ENCODE data around the gene TMEM119.
"Not testable (repeated sequence)": the region's sequence is repeated elsewhere in the genome, so short reads cannot be mapped to it uniquely, and the experiment has no call there.

Gene TMEM119

DNA sequence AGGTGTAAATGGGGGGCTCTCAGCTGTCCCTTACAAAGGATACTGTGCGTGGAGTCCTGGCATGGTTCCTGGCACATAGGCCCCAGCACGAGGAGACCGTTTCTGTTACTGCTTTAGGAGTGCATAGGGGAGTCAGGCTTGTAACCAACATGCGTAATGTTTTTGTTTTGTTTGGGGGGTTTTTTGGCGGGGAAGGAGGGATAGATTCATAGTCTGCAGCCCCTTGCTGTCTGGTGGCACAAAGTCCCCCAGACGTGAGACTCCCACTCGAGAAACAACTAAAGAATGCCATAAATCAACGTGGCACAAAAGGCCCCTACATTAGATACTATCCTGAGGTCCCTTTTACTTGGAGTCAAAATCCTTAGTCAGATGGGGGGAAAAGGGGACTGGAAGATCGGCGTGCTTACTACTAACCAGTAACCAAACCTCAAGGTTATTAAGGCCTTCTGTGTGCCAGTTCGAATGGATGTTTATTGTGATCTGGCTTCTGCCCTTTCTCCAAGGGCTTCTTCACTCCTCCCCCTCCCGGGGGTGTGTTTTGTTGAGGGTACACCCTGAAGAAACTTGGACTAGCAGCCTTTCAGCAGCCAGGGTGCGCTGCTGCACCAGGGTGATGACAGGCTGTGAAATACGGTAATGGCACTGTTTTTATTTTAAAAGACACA is 34.6 kb downstream of the TMEM119 start:
- peak; percentile 90 for DNase-seq

DNA sequence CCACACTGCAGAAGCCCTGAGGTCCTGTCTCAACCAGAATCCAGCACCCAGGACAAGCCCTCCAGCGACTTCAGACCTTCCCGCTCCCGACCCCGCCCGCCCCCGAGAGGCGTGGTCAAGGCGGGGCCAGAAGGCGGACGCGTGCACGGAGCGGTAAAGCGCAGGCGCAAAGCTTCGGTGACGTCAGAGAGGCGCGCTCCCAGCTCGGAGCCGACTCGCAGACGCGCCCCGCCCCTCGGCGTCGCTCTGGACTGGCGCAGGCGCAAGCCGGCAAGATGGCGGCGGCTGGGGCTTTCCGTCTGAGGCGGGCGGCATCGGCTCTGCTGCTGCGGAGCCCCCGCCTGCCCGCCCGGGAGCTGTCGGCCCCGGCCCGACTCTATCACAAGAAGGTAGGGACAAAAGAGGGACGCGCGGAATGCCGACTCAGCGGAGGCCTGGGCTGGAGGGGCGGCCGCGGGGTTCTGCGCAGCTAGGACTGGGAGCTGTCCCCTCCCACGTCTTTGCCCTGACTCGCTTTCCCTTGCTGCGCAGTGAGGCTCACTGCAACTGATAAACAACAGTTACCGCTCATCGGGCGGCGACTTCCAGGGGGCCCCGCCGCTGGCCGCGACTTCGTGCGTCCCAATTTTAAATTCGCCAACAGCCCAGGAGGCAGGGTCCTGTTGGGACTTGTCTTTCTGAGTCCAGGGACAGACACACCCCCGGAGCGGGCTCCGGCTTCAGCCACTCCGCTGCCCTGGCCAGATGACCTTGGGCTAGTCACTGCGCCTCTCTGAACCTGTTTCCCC is 35.3 kb downstream of the TMEM119 start, which contains the start of gene ISCU:
Gene ISCU, plus strand, starts transcription at position 249 of the 788 bp plus-strand sequence. Its CDS starts 27 bp downstream, at position 276.
- peak; percentile 98 for DNase-seq

DNA sequence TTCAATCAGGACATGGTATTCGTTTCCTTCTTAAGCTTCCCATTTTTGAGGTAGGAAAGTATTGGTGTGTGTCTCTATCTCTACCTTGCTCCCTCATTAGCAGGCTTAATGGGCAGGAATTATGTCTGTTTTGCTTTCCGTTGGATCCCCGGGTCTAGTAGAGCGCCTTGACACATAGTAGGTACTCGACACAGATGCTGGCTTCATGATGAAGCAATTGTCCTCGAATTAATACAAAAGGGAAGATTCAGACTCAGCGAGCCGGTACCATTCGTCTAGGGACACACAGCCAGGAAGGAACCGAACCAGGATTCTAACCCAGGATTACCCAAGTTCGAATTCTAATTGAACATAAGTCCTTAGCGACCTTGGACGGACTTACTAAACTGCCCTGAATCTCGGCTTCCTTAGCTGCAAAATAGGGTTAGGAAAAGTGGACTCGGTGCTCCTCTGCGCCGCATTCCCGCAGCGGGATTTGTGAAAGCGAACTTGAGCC is 36.0 kb downstream of the TMEM119 start:
- DNase-seq, result no peak

DNA sequence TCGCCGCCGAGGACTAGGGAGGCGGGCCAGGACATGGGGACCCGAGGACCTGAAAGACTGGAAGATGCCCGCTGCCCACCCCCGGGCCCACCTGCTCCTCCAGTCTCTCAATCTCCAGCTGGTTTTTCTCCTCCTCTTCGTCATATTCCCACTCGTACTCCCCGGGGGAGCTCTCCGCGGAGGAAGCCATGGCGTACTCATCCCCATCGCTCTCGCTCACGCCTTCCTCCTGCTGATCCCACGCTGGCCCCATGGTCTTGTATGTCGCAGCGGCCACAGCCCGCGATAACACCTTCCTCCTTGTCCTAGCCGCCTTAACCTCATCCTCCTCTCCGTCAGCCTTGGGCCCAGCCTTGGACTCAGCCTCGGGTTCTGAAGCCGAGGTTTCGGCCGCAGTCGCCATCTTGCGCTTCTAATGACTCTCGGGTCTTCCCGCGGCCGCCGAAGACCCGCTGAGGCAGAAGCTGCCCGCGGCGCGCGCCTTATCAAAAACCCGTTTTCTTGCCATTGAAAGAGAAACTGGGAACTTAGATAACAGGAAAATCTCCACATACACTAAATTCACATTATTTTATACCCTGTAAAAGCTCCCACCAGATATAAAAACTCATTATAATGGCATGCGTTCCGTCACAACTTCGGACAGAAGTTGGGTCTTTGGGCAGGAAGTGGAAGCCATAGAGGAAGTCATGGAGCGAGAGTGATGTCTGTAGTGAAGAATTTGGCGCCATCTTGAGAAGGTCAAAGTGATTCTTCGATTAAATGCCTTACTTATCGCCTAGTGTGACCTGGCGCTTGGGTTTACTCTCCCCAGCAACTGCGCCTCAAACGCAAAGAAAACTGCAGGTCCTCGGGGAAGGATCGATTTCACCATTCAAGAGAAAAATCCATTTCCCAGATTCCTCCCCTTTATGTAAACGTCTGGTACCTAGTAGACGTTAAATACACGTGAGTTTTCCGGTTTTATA is 36.8 kb downstream of the TMEM119 start, which contains the start of gene SART3:
Gene SART3, minus strand, starts transcription at position 422 of the 968 bp plus-strand sequence. Its CDS starts 19 bp downstream, at position 403.
- DNase-seq, result peak; percentile 84 to 92

DNA sequence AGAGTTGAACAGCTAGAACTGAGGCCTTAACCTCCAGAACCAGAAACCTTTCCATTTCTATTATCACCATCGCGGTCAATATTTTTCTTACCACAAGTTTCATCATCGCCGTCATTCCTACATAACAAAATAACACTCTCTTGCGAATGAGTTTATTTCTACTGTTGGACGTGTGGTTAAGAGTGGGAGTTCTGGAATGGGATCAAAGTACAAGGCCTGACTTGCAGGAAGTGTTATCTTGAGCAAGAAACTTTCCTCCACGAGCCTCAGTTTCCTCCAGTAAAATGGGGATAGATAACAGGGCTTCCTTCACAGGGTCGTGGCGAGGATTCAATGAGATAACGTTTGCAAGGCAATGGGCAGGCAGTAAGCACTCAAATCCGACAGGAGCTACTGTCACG is 37.6 kb downstream of the TMEM119 start:
- no peak for DNase-seq

DNA sequence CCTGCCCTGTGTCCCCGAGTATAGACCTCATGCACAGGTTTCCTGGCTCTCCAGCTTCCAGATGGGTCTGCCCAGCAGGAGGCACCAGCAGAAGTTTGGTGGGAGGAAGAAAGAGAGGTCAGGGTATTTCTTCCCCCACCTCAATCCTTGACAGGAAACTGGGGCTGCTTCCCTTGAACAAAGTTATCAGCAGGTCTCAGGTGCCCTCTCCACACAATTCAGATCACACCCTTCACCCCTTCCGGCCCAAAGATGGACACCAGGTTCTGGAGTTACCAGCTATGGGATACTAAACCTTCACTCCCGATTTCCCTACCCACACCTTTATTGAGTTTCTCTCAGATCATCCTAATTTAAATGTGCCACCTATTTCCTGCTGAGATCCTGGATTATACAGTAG is 38.1 kb downstream of the TMEM119 start:
- no peak for DNase-seq

DNA sequence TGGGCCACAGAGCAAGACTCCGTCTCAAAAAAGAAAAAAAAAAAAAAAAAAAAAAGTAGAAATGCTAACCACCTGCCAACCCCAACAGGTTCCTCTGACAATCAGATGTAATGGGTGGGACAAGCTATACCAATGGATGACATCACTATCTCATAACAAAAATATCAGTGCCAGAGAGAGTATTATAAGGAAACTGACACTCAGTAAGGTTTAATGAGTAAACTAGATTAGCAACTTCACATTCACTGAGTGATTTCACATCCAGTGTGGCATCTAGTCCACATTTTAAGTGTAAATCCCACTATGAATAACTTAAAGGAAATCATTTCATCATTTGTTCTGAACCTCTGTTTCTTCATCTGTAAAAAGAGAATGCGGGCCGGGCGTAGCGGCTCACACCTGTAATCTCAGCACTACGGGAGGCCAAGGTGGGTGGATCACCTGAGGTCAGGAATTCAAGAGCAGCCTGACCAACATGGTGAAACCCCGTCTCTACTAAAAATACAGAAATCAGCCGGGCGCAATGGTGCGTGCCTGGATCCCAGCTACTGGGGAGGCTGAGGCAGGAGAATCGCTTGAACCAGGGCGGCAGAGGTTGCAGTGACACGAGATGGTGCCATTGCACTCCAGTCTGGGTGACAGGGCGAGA is 38.8 kb downstream of the TMEM119 start:
- DNase-seq, result no peak

DNA sequence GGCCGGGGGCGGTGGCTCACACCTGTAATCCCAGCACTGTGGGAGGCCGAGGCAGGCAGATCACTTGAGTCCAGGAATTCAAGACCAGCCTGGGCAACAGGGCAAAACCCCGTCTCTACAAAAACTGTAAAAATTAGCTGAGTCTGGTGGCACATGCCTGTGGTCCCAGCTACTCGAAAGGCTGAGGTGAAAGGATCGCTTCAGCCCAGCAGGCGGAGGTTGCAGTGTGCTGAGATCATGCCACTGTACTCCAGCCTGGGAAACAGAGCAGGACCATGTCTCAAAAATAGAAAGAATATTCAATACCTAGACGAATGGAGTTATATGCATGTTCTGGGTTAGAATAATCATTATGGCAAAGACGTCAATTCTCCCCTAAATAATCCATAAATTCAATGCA is 42.5 kb downstream of the TMEM119 start:
- not testable (repeated sequence) for DNase-seq

DNA sequence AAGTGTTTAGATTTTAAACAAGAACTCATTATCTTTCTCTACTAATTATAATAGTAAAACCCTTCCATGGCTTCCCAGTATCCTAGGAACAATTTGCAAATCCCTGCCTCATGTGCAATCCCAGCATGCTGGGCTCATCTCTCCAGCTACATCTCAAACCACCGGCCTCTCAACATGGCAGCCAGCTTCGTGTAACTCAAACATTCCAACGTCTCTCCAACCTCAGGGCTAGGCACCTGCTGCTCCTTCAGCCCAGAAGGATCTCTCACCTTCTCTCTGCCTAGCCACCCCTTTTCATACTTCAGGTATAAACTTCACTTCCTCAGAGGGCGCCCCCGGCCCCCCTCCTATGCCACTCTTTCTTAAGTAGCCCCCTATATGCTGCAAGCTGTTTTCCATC is 44.1 kb downstream of the TMEM119 start:
- DNase-seq, result no peak

DNA sequence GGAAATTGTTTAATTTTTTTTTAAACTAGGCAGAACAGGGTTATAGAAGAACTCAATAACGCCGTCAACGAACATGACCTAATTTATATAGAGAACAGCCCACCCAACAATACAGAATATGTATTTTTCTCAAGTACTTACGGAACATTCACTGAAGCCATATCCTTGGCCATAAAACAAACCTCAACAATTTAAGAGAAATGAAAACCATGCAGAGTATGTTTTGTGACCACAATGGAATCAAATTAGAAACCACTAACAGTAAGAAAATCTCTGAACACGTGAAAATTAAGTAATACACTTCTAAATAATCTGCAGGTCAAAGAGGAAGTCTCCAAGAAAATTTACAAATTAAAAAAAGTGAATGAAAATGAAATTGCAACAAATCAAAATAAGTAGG is 46.3 kb downstream of the TMEM119 start:
- no peak for DNase-seq

DNA sequence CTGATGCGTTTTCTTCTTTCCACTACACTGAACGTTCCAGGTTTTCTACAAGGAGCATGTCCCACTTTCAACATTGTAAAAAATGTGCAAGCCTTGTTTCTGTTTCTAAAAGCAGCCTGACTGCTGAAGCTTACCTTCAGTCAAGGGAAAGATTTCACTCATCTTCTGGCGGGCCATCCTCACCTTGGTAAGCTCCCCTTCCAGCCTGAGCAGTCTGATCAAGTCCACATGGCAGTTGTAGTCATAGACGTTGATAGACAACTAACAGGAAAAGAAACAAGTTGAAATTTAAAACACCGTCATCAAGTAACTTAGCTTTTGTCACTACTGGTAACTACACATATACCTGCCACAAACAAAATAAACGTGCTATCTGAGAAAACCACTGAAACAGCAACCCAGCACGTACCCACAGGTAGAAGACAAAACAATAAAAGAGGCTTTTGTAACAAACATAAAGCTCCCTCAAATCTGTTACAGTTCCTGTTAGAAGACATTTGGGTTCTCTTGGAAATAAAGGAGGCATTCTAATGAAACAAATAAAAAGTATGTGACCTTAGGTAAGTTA is 48.8 kb downstream of the TMEM119 start:
- no peak for DNase-seq

DNA sequence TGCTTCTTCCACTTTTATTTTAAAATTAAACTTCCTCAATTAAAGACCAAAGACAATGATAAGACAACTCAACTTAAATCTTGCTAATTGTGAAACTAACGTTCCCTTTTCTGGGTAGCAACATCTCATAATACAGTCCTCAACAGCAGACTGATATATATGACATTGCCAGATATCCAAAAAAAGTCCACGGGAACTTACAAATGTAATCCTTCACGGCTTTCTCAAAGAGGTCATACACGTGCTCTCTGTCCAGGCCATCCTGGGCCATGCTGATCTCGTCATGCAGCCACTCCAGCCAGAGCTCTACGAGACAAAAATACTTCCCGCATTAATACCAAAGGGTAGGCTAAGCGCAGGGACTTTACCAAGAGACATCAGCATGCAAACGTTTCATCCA is 50.2 kb downstream of the TMEM119 start:
- no peak for DNase-seq

DNA sequence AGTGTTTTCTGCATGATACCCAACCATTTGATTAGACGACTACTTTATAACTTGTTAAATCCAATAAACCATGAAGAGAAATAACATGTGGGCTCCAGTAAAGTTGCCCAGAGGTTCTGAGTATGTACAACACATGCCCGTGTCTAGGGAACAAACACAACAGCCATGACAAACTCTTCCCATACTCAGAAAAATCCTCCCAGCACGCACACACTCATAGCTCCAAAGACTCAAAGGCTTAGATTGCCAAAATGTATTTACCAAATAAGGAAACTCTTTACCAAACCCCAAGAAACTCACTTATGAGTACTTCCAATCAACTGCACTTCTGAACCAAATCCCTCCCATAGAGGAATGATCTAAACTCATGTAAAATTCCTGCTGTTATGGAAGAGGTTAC is 54.2 kb downstream of the TMEM119 start:
- DNase-seq, result no peak

DNA sequence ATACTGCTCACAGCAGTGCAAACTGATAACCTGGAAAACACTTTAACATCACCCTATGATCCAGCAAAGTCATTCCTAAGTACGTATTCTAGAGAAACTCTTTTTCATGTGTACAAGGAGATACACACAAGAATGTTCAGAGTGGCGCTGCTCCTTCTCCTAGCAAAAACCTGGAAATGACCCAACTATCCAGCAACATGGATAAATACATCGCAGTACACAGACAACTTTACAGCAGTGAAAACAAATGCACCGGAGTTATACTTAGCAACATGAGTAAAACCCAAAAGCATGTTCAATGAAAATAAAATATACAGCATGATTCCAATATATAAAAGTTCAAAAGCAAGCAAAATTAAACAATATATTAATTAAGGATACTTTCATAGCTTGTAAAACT is 55.6 kb downstream of the TMEM119 start:
- DNase-seq, result no peak

Data from CD4-positive, alpha-beta T cell treated with Interleukin-4 for 1 hour (primary cell).